HEK293 (cell line): ENCODE measurements around the gene DSP.

Experiments used
- ATF2 ChIP-seq: fragments of 450-650 bp; formaldehyde crosslinking; IDR thresholded peaks from 2 replicates; pipeline ENCODE4 v1.5.1; 2016; ENCODE audit warnings: missing biosample characterization, missing genetic modification characterization, low read depth
- BCL11B ChIP-seq: fragments of 450-650 bp; formaldehyde crosslinking; IDR thresholded peaks from 2 replicates; pipeline ENCODE4 v1.5.1; 2016; ENCODE audit warnings: low read depth, missing biosample characterization, missing genetic modification characterization
- FEZF1 ChIP-seq: fragments of 450-650 bp; formaldehyde crosslinking; IDR thresholded peaks from 2 replicates; pipeline ENCODE4 v1.5.1; 2016; ENCODE audit warnings: missing biosample characterization, missing genetic modification characterization
- GLI4 ChIP-seq: fragments of 450-650 bp; formaldehyde crosslinking; IDR thresholded peaks from 2 replicates; pipeline ENCODE4 v1.5.1; 2016; ENCODE audit warnings: missing biosample characterization, missing genetic modification characterization
- GLIS1 ChIP-seq: fragments of 450-650 bp; formaldehyde crosslinking; IDR thresholded peaks from 2 replicates; pipeline ENCODE4 v1.5.1; 2016; ENCODE audit warnings: missing biosample characterization, missing genetic modification characterization
- INSM2 ChIP-seq: fragments of 450-650 bp; formaldehyde crosslinking; IDR thresholded peaks from 2 replicates; pipeline ENCODE4 v1.5.1; 2016; ENCODE audit warnings: missing biosample characterization, missing genetic modification characterization
- KLF8 ChIP-seq: fragments of 450-650 bp; formaldehyde crosslinking; IDR thresholded peaks from 2 replicates; pipeline ENCODE4 v1.5.1; 2016; ENCODE audit warnings: missing biosample characterization, missing genetic modification characterization
- MZF1 ChIP-seq: fragments of 450-650 bp; formaldehyde crosslinking; IDR thresholded peaks from 2 replicates; pipeline ENCODE4 v1.5.1; 2017; ENCODE audit warnings: missing biosample characterization, missing genetic modification characterization, borderline replicate concordance
- SP7 ChIP-seq: fragments of 450-650 bp; formaldehyde crosslinking; IDR thresholded peaks from 2 replicates; pipeline ENCODE4 v1.5.1; 2016; ENCODE audit warnings: missing biosample characterization, missing genetic modification characterization
- ZFP3 ChIP-seq: fragments of 450-650 bp; formaldehyde crosslinking; IDR thresholded peaks from 2 replicates; pipeline ENCODE4 v1.5.1; 2016; ENCODE audit warnings: low read depth, missing biosample characterization, missing genetic modification characterization
- ZFP41 ChIP-seq: fragments of 450-650 bp; formaldehyde crosslinking; IDR thresholded peaks from 2 replicates; pipeline ENCODE4 v1.5.1; 2016; ENCODE audit warnings: missing biosample characterization, missing genetic modification characterization, borderline replicate concordance
- ZFP69B ChIP-seq: fragments of 450-650 bp; formaldehyde crosslinking; IDR thresholded peaks from 2 replicates; pipeline ENCODE4 v1.5.1; 2016; ENCODE audit warnings: missing biosample characterization, missing genetic modification characterization
- ZNF114 ChIP-seq: fragments of 450-650 bp; formaldehyde crosslinking; IDR thresholded peaks from 2 replicates; pipeline ENCODE4 v1.5.0; 2017; ENCODE audit warnings: missing biosample characterization, missing genetic modification characterization
- ZNF19 ChIP-seq: fragments of 450-650 bp; formaldehyde crosslinking; IDR thresholded peaks from 2 replicates; pipeline ENCODE4; 2016; ENCODE audit warnings: missing biosample characterization, missing genetic modification characterization, low read depth
- ZNF2 ChIP-seq: fragments of 450-650 bp; formaldehyde crosslinking; IDR thresholded peaks from 2 replicates; pipeline ENCODE4 v1.5.1; 2016; ENCODE audit warnings: missing biosample characterization, missing genetic modification characterization
- ZNF26 ChIP-seq: fragments of 450-650 bp; formaldehyde crosslinking; IDR thresholded peaks from 2 replicates; pipeline ENCODE4 v1.5.1; 2016; ENCODE audit warnings: missing biosample characterization, missing genetic modification characterization
- ZNF404 ChIP-seq: fragments of 450-650 bp; formaldehyde crosslinking; IDR thresholded peaks from 2 replicates; pipeline ENCODE4 v1.5.1; 2017; ENCODE audit warnings: missing biosample characterization, missing genetic modification characterization
- ZNF48 ChIP-seq: fragments of 450-650 bp; formaldehyde crosslinking; IDR thresholded peaks from 2 replicates; pipeline ENCODE4 v1.5.1; 2016; ENCODE audit warnings: missing biosample characterization, missing genetic modification characterization
- ZNF600 ChIP-seq: fragments of 450-650 bp; formaldehyde crosslinking; IDR thresholded peaks from 2 replicates; pipeline ENCODE4 v1.5.1; 2016; ENCODE audit warnings: missing biosample characterization, missing genetic modification characterization
- ZNF704 ChIP-seq: fragments of 450-650 bp; formaldehyde crosslinking; IDR thresholded peaks from 2 replicates; pipeline ENCODE4 v1.5.1; 2016; ENCODE audit warnings: missing biosample characterization, missing genetic modification characterization
- ZNF792 ChIP-seq: fragments of 450-650 bp; formaldehyde crosslinking; IDR thresholded peaks from 2 replicates; pipeline ENCODE4 v1.5.1; 2016; ENCODE audit warnings: missing biosample characterization, missing genetic modification characterization
- TF ChIP-seq, protein P1 (sequence below): fragments of 450-650 bp; IDR thresholded peaks from 2 replicates; pipeline ENCODE4 v1.5.1; 2018; ENCODE audit warnings: missing biosample characterization, missing genetic modification characterization
- TF ChIP-seq, protein P2 (sequence below): fragments of 450-650 bp; formaldehyde crosslinking; IDR thresholded peaks from 2 replicates; pipeline ENCODE4 v1.5.1; 2016; ENCODE audit warnings: missing biosample characterization, missing genetic modification characterization
- TF ChIP-seq, protein P3 (sequence below): fragments of 450-650 bp; formaldehyde crosslinking; IDR thresholded peaks from 2 replicates; pipeline ENCODE4 v1.5.1; 2017; ENCODE audit warnings: missing biosample characterization, missing genetic modification characterization
- TF ChIP-seq, protein P4 (sequence below): fragments of 450-650 bp; formaldehyde crosslinking; IDR thresholded peaks from 2 replicates; pipeline ENCODE4 v1.5.1; 2016; ENCODE audit warnings: missing biosample characterization, missing genetic modification characterization
- TF ChIP-seq, protein P5 (sequence below): fragments of 450-650 bp; formaldehyde crosslinking; IDR thresholded peaks from 2 replicates; pipeline ENCODE4 v1.5.1; 2016; ENCODE audit warnings: missing biosample characterization, missing genetic modification characterization, low read depth

Gene DSP

DNA sequence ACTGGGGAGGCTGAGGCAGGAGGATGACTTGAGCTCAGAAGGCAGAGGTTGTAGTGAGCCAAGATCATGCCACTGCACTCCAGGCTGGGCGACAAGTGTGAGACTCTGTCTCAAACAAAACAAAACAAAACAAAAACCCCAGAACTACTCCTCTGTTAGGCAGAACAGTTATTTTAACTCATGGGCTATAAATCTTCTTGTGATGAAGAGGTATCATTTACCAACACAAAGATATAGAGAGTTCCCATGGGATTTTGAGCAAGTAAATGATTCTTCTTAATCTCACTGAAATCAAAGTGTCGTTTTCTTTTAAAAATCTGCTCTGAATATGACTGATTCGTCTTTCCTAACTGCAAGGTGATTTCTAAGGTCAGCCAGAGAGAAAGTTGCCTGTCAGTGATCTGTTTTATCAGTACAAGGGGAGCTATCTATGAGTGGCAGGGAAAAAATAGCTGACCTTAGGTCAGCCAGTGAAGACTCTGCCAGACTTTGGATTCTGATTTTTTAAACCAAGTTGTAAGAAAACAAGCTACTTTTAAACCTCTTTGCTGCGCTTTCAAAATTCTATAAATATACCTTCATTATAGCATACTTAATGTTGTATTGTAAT, 3.8 kb upstream of the DSP start (continued):
- TF ChIP-seq GLI4 (no peak), SP7 (tag by site-specific recombination) (peak; percentile 80), FEZF1 (tag by site-specific recombination) (no peak), ZNF26 (tag by site-specific recombination) (no peak), ZFP3 (tag by site-specific recombination) (no peak), ZNF2 (tag by site-specific recombination) (no peak), ZNF19 (no peak), ZNF404 (no peak), ZNF114 (tag by site-specific recombination) (no peak), BCL11B (no peak), ZNF792 (tag by site-specific recombination) (no peak), GLIS1 (tag by site-specific recombination) (no peak), KLF8 (tag by site-specific recombination) (0 out of 2 replicates have a peak, but pooled peaks have one; percentile 35), ATF2 (tag by site-specific recombination) (no peak), ZFP41 (tag by site-specific recombination) (no peak), ZNF704 (tag by site-specific recombination) (no peak), INSM2 (tag by site-specific recombination) (peak; percentile 17; the same call in 1 of the 2 replicates), ZFP69B (no peak), ZNF600 (tag by site-specific recombination) (no peak), MZF1 (no peak), ZNF48 (tag by site-specific recombination) (no peak)
- TF ChIP-seq, protein P1, sequence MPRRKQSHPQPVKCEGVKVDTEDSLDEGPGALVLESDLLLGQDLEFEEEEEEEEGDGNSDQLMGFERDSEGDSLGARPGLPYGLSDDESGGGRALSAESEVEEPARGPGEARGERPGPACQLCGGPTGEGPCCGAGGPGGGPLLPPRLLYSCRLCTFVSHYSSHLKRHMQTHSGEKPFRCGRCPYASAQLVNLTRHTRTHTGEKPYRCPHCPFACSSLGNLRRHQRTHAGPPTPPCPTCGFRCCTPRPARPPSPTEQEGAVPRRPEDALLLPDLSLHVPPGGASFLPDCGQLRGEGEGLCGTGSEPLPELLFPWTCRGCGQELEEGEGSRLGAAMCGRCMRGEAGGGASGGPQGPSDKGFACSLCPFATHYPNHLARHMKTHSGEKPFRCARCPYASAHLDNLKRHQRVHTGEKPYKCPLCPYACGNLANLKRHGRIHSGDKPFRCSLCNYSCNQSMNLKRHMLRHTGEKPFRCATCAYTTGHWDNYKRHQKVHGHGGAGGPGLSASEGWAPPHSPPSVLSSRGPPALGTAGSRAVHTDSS (tag by site-specific recombination), result no peak
- TF ChIP-seq, protein P2, sequence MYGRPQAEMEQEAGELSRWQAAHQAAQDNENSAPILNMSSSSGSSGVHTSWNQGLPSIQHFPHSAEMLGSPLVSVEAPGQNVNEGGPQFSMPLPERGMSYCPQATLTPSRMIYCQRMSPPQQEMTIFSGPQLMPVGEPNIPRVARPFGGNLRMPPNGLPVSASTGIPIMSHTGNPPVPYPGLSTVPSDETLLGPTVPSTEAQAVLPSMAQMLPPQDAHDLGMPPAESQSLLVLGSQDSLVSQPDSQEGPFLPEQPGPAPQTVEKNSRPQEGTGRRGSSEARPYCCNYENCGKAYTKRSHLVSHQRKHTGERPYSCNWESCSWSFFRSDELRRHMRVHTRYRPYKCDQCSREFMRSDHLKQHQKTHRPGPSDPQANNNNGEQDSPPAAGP (tag by site-specific recombination), result no peak
- TF ChIP-seq, protein P3, sequence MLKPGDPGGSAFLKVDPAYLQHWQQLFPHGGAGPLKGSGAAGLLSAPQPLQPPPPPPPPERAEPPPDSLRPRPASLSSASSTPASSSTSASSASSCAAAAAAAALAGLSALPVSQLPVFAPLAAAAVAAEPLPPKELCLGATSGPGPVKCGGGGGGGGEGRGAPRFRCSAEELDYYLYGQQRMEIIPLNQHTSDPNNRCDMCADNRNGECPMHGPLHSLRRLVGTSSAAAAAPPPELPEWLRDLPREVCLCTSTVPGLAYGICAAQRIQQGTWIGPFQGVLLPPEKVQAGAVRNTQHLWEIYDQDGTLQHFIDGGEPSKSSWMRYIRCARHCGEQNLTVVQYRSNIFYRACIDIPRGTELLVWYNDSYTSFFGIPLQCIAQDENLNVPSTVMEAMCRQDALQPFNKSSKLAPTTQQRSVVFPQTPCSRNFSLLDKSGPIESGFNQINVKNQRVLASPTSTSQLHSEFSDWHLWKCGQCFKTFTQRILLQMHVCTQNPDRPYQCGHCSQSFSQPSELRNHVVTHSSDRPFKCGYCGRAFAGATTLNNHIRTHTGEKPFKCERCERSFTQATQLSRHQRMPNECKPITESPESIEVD (tag by site-specific recombination), result peak; percentile 61
- TF ChIP-seq, protein P4, sequence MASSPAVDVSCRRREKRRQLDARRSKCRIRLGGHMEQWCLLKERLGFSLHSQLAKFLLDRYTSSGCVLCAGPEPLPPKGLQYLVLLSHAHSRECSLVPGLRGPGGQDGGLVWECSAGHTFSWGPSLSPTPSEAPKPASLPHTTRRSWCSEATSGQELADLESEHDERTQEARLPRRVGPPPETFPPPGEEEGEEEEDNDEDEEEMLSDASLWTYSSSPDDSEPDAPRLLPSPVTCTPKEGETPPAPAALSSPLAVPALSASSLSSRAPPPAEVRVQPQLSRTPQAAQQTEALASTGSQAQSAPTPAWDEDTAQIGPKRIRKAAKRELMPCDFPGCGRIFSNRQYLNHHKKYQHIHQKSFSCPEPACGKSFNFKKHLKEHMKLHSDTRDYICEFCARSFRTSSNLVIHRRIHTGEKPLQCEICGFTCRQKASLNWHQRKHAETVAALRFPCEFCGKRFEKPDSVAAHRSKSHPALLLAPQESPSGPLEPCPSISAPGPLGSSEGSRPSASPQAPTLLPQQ, result no peak
- TF ChIP-seq, protein P5, sequence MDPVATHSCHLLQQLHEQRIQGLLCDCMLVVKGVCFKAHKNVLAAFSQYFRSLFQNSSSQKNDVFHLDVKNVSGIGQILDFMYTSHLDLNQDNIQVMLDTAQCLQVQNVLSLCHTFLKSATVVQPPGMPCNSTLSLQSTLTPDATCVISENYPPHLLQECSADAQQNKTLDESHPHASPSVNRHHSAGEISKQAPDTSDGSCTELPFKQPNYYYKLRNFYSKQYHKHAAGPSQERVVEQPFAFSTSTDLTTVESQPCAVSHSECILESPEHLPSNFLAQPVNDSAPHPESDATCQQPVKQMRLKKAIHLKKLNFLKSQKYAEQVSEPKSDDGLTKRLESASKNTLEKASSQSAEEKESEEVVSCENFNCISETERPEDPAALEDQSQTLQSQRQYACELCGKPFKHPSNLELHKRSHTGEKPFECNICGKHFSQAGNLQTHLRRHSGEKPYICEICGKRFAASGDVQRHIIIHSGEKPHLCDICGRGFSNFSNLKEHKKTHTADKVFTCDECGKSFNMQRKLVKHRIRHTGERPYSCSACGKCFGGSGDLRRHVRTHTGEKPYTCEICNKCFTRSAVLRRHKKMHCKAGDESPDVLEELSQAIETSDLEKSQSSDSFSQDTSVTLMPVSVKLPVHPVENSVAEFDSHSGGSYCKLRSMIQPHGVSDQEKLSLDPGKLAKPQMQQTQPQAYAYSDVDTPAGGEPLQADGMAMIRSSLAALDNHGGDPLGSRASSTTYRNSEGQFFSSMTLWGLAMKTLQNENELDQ (tag by site-specific recombination), result no peak
